Measurements from ENCODE around the gene DOK7.
"Not testable (repeated sequence)": the region's sequence is repeated elsewhere in the genome, so short reads cannot be mapped to it uniquely, and the experiment has no call there.

DOK7 gene

DNA sequence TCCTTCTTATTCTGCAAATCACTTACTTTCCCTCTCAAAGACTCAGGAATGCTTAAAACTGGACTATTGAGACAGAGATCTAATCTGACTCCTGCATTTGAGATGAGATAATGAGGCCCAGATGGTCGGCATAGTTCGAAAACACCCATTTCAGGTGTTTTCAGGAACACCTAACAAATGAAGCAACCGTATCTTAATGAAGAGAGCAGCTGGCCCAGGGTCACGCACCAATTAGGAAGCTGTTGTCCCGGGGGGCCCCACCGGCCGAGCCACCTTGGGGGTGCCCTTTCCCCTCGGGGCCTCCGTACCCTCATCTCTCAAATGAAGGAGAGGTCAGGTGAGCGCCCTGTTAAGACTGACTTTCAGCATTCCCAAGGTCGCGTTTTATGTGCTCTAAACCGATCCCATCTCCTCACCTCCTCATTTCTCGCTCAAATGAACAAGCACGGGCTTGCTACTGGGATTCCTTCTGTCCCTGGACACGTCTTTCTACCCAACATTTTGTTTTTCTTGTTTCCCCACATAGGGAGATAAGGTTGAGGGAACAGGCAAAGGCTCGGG lies 68.3 kb downstream of the DOK7 start:
- no peak for DNase-seq (ENCODE audit: low read depth in 4 of 4, low spot score in 1 of 4)

DNA sequence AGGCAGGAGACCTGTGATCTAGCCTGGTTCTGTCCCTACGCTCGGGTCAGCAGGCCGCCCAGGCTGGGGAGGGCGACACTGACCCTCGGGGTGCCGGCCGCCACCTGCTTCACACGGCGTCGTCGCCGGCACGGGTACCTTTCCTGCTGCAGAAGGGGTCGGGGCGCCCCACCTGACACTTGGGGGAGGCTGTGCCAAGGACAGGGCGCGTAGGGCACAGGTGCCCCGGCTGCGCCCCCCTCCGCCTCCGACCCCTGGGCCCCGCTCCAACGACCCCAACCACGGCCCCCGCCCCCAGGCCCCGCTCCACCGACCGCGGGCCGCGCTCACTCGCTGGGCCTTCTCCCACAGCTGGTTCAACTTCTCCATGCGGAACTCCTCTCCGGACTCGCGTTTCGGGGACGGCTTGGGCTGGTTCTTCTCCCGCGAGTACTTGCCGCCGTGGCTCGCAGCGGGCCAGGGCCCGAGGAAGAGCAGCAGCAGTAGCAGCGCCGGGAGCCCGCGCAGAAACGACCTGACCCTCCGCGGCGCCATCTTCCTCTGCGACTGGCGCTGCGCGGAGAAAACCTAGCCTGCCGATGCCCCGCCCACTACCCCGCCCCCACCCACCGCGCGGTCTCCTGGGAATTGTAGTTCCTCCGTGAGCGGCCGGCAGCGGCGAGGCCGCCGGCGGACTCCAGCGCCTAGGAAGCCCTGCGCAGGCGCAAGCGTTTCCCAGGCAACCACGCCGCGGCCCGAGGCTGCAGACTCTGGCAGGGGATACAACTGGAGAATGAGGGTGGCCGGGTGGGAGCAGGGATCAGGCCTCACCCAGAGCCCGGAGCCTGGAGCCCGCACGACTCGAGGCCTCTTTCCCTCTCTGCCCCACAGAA lies 69.0 kb downstream of the DOK7 start, which contains the start of gene LRPAP1:
Gene LRPAP1 (minus strand): TSS at position 544 of the 872 bp plus-strand sequence. CDS start 10 bp downstream, at position 534.
- DNase-seq (ENCODE audit: low read depth in 4 of 4, low spot score in 1 of 4): peak; percentile 71 to 80 (median 80)

DNA sequence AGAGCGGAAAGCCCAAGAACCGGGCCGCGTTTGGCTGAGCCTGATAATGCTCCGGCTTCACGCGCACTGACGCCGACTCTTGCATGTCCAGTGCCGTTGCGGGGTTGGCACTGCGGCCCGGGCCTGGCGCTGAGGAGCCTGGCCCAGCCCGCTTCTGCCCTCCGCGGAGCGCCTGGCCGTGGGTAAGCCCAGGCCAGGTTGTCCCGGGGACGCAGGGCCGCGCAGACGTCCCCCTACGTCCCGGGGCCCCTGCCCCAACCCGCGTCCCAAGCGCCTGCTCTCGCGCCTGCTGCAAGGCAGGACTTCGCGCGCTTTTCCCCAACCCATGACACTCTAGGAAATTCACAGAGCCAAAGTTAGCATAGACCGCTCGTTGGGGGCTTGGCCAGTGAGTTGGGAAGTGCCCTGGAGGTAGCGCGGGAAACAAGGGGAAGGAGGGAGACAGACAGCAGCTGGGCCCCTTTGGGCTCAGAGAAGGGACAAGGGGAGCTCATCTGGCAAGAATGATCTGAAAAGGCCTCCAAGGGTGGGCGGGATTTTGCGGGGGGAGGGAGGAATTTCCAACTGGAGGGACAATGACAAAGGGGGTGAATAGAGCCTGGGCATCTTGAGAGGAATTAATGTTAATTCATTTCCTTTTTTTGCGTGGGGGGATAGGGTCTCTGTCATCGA lies 69.8 kb downstream of the DOK7 start:
- no peak for DNase-seq (ENCODE audit: low read depth in 4 of 4, low spot score in 1 of 4)

DNA sequence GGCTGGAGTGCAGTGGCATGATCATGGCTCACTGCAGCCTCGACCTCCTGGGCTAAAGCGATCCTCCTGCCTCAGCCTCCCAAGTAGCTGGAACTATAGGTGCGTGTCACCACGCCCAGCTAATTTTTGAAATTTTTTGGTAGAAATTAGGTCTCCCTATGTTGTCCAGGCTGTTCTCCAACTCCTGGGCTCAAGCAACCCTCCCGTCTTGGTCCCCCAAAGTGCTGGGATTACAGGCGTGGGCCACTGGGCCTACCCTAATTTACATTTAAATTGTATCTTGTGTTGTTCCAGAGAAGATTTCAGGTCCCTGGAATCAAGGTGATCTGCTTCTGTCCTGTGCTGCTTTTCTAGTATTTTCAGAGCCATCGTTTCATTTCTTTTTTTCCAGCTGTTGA lies 70.3 kb downstream of the DOK7 start:
- DNase-seq (ENCODE audit: low read depth in 4 of 4, low spot score in 1 of 4): no peak

DNA sequence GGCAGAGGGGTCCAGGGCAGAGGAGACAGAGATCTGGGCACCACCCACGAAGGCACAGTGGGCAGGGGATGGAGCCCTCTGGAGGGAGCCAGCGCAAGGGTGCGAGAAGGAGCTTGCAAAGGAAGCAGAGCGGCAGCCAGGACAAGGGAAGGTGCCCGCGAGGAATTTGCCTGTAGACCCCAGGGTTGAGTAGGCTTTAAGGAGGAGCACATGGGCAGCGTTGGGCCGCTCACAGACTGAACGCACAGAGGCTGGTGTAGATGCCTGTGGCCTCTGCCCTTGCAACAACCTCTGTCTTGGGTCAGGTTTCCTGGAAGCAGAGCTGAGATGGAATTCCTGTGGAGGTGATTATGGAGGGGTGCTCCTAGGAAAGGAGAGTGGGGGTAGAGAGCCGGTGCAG lies 72.7 kb downstream of the DOK7 start:
- DNase-seq (ENCODE audit: low read depth in 4 of 4, low spot score in 1 of 4): not testable (repeated sequence)

DNA sequence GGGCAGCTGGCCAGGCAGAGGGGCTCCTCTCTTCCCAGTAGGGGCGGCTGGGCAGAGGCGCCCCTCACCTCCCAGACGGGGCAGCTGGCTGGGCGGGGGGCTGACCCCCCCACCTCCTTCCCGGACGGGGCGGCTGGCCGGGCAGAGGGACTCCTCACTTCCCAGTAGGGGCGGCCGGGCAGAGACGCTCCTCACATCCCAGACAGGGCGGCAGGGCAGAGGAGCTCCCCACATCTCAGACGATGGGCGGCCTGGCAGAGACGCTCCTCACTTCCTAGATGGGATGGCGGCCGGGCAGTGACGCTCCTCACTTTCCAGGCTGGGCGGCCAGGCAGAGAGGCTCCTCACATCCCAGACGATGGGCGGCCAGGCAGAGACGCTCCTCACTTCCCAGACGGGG lies 75.8 kb downstream of the DOK7 start:
- DNase-seq (ENCODE audit: low read depth in 4 of 4, low spot score in 1 of 4): not testable (repeated sequence)

DNA sequence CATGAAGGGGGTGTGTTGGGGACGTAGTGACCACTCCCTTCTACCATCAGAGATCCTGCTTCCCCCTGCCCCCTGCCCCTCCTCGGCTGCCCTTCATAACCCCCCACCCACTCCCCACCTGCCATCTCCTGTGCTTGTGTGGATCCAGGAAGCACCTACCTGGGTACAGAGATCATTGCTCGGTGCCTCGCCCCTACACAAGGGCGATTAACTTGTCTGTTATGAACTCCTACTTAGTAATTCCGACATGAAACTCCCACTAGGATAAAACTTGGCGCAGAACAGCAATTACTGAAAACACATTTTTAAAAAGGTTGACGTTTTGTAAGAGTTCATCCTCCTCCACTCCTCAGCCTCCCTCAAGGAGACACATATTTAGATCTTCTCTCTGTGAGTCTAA lies 80.3 kb downstream of the DOK7 start:
- DNase-seq (ENCODE audit: low read depth in 4 of 4, low spot score in 1 of 4): not testable (repeated sequence)
